Activated T-helper 2 cell treated with anti-CD3 and anti-CD28 coated beads, Interferon-gamma antibody, Interleukin-2, Interleukin-4, amounts not matched to agents 10 μg/mL and 5 μg/mL and 100 μg/mL, durations not matched to agents 14 hours and 24 hours and 36 hours (primary cell): ENCODE data around the gene MUC5B. TPM values are rescaled to one million over a fixed set of nuclear protein-coding genes. Genes with fewer than 3 reads are reported as not detected.
"Not testable (repeated sequence)": the region's sequence is repeated elsewhere in the genome, so short reads cannot be mapped to it uniquely, and the experiment has no call there.

ENCODE experiments used
- DNase-seq: peaks from one replicate; pipeline ENCODE4 v3.0.0; 2021; ENCODE audit warnings: low spot score
- H3K27ac Mint-ChIP-seq: one replicate; pipeline ENCODE4 v1.8.0; 2021; ENCODE audit warnings: mixed read lengths
- H3K27me3 Mint-ChIP-seq: one replicate; pipeline ENCODE4 v1.8.0; 2021; ENCODE audit warnings: low read depth, mixed read lengths
- H3K36me3 Mint-ChIP-seq: one replicate; pipeline ENCODE4 v1.8.0; 2021; ENCODE audit warnings: low read depth, mixed read lengths
- H3K4me1 Mint-ChIP-seq: one replicate; pipeline ENCODE4 v1.8.0; 2021; ENCODE audit warnings: low read depth, mixed read lengths
- H3K4me3 Mint-ChIP-seq: one replicate; pipeline ENCODE4 v1.8.0; 2021; ENCODE audit warnings: low read depth, mild to moderate bottlenecking, moderate library complexity, mixed read lengths
- H3K9me3 Mint-ChIP-seq: one replicate; pipeline ENCODE4 v1.8.0; 2021; ENCODE audit warnings: mixed read lengths
- intact Hi-C: fragments of 100-400 bp; cut with micrococcal nuclease; formaldehyde crosslinking; loops from one replicate; pipeline ENCODE4 v1.15.1; 2023
- total RNA-seq: library from RNA; stranded (reverse); gene quantifications from 2 replicates; pipeline ENCODE4 v1.2.3, GENCODE V29; 2022

The MUC5B gene
- total RNA-seq, 1 donor from 2014 or later, result not detected

- H3K4me3 Mint-ChIP-seq, result no peak overlapping the region
- H3K27ac Mint-ChIP-seq, result no peak overlapping the region
- H3K9me3 Mint-ChIP-seq, result peaks cover 7% of the 10 kb centered on the region
- H3K4me1 Mint-ChIP-seq, result peaks cover 2% of the 10 kb centered on the region
- H3K36me3 Mint-ChIP-seq, result peaks cover 3% of the 10 kb centered on the region
- no peak for DNase-seq
- intact Hi-C loops, result no loop called here
- H3K27me3 Mint-ChIP-seq, result no peaks in the 10 kb centered on the region
These were observed 37.2 kb downstream of the MUC5B start for GRCh38 chr11:1260023-1260501.

DNA sequence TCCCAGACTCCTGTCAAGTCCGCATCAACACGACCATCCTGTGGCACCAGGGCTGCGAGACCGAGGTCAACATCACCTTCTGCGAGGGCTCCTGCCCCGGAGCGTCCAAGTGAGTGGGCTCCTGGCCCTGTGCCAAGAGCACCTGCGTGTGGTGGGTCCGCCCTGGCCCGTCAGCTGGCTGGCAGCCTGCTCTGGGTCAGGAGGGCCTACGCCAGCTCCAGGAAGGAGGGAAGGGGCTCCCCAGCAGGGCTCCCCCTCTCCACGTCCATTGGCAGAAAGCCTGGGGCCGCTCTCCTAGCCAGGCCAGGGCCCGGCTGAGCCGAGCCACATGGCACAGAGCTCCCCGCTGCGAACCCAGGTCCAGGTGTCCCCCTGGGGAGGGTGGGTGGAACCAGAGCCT lies 37.8 kb downstream of the MUC5B start:
- no peak for DNase-seq
- H3K9me3 Mint-ChIP-seq, result peaks cover 12% of the 10 kb centered on the region
- peaks cover 2% of the 10 kb centered on the region for H3K4me1 Mint-ChIP-seq
- H3K36me3 Mint-ChIP-seq, result peaks cover 3% of the 10 kb centered on the region
- H3K27ac Mint-ChIP-seq, result no peak overlapping the region
- H3K4me3 Mint-ChIP-seq, result no peak overlapping the region
- H3K27me3 Mint-ChIP-seq, result no peaks in the 10 kb centered on the region
- intact Hi-C loops, result no loop called here

DNA sequence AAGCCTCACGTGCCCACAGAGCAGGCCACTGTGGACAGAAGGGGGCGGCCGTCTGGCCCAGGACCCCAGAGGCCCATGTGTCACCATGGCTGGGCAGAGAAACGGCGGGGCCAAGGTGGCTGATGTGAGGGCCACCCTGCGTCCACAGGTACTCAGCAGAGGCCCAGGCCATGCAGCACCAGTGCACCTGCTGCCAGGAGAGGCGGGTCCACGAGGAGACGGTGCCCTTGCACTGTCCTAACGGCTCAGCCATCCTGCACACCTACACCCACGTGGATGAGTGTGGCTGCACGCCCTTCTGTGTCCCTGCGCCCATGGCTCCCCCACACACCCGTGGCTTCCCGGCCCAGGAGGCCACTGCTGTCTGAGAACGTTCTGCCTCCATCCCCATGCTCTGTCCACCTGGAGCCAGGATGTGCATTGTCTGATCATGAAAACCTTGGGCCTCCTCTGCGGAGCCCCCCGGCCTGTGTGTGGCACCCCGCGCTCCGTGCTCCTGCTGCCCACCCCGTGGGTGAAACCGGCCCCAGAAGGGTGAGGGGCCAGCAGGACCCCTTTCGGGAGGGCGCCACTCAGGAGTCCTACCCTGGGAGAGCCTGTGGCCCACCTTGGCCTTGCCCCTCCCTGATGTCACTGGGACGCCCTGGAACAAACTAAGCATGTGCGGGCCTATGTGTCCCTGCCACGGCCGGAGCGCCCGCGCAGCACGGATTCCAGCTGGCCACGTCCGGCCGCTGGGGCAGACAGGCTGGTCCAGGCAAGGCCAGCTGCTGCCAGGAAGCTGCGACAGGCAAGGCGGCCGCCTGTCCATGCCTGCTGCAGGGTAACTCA lies 38.6 kb downstream of the MUC5B start:
- Mint-ChIP-seq H3K36me3 (peaks cover 3% of the 10 kb centered on the region), H3K4me1 (peaks cover 2% of the 10 kb centered on the region), H3K27me3 (no peaks in the 10 kb centered on the region), H3K9me3 (peaks cover 13% of the 10 kb centered on the region), H3K27ac (no peak overlapping the region), H3K4me3 (no peak overlapping the region)
- DNase-seq, result no peak
- intact Hi-C loops, result no loop called here

DNA sequence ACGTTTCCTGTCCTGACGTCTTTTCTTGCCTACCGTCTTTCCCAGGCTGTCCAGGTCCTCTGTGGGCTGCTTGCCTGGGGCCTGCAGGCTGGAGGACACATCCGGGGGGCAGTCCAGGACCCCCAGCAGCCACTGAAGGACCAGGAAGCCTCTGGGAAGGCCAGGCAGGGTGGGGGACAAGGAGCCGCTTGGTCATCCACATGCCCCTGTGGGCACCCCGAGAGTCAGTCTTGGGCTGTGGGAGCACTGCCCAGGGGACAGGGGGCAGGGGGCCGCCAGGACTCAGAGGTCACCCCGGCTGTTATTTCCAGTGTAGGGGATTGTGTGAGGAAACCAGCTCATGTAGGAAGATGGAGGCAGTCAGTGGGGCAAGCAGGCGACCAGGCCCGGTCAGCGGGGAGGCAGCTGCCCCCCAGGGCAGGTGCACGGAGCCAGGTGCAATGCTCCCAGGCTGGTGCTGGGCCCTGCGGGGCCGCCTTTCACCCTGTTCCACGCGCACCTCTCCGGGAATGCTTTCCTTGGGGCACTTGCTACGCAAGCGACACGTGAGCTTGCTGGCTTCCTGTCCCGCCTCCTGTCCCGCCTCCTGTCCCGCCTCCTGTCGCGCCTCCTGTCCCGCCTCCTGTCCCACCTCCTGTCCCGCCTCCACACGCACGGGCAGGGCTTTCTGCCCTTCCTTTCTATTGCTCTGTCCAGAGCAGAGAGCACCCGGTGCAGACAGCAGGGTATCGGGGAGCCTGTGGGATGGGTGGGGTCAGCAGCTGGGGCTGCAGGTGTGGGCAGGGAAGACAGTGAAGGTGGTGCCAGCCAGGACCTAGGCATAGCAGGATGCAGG lies 39.5 kb downstream of the MUC5B start:
- Mint-ChIP-seq H3K36me3 (peaks cover 3% of the 10 kb centered on the region), H3K9me3 (peaks cover 17% of the 10 kb centered on the region), H3K4me3 (peak overlapping the region; percentile 68), H3K4me1 (peaks cover 2% of the 10 kb centered on the region), H3K27me3 (no peaks in the 10 kb centered on the region), H3K27ac (peak overlapping the region; percentile 79)
- intact Hi-C loops, result no loop called here
- DNase-seq, result peak; percentile 76

DNA sequence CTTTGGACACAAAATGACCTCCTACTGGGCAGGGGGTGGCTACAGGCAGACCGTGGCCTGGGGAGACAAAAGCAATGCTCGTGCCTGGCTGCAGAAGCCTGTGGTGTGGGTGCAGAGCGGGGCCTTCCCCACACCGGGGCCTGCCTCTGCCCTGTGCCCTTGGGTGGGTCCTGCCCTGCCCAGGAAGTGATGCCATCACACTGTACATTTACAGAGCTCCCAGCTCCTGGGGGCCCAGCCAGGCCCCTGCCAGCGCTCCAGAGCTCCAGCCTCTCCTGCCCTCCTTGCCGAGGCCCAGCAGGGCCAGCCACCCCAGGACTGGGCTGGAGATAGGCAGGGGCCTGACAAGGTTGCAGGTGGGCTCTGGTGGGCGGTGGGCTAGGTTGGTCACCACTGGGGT lies 40.1 kb downstream of the MUC5B start:
- Mint-ChIP-seq H3K9me3 (peaks cover 17% of the 10 kb centered on the region), H3K4me3 (peak overlapping the region; percentile 68), H3K36me3 (peaks cover 3% of the 10 kb centered on the region), H3K27ac (peak overlapping the region; percentile 79), H3K27me3 (no peaks in the 10 kb centered on the region), H3K4me1 (peaks cover 2% of the 10 kb centered on the region)
- intact Hi-C loops, result no loop called here
- no peak for DNase-seq

DNA sequence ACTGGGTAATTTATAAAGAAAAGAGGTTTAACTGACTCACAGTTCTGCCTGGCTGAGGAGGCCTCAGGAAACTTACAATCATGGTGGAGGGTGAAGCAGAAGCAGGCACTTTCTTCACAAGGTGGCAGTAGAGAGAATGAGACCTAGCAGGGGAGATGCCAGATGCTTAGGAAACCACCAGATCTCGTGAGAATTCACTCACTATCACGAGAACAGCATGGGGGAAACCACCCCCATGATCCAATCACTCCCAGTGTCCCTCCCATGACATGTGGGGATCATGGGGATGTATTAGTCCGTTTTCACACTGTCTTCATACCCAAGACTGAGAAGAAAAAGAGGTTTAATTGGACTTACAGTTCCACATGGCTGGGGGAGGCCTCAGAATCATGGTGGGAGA lies 41.6 kb downstream of the MUC5B start:
- H3K27ac Mint-ChIP-seq, H3K27me3 Mint-ChIP-seq, H3K4me1 Mint-ChIP-seq, H3K4me3 Mint-ChIP-seq, DNase-seq, intact Hi-C loops, H3K36me3 Mint-ChIP-seq: not testable (repeated sequence)
- H3K9me3 Mint-ChIP-seq, result peaks cover 17% of the 10 kb centered on the region

- DNase-seq, intact Hi-C loops: not testable (repeated sequence)
These were observed 42.6 kb downstream of the MUC5B start for GRCh38 chr11:1265480-1265879.

DNA sequence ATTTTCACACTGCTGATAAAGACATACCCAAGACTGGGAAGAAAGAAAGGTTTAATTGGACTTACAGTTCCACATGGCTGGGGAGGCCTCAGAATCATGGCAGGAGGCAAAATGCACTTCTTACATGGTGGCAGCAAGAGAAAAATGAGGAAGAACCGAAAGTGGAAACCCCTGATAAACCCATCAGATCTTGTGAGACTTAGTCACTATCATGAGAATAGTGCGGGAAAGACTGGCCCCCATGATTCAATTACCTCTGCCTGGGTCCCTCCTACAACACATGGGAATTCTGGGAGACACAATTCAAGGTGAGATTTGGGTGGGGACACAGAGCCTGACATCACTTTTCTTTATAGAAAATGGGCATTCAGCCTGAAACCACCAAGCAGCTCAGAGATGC lies 44.1 kb downstream of the MUC5B start:
- DNase-seq, H3K36me3 Mint-ChIP-seq, H3K4me3 Mint-ChIP-seq, intact Hi-C loops, H3K4me1 Mint-ChIP-seq, H3K27me3 Mint-ChIP-seq, H3K27ac Mint-ChIP-seq: not testable (repeated sequence)
- H3K9me3 Mint-ChIP-seq, result peaks cover 17% of the 10 kb centered on the region

More at GRCh38 chr11:1265480-1265879, 42.6 kb downstream of the MUC5B start:
- H3K9me3 Mint-ChIP-seq, result peaks cover 17% of the 10 kb centered on the region
- H3K4me3 Mint-ChIP-seq, H3K4me1 Mint-ChIP-seq, H3K27ac Mint-ChIP-seq, H3K36me3 Mint-ChIP-seq, H3K27me3 Mint-ChIP-seq: not testable (repeated sequence)

GRCh38 chr11:1267441-1268100 lies 44.7 kb downstream of the MUC5B start:
- H3K36me3 Mint-ChIP-seq, result peaks cover 3% of the 10 kb centered on the region
- no peak for DNase-seq
- H3K9me3 Mint-ChIP-seq, result peaks cover 17% of the 10 kb centered on the region
- H3K27me3 Mint-ChIP-seq, result no peaks in the 10 kb centered on the region
- intact Hi-C loops, result no loop called here
- peaks cover 2% of the 10 kb centered on the region for H3K4me1 Mint-ChIP-seq
- H3K4me3 Mint-ChIP-seq, result no peak overlapping the region
- H3K27ac Mint-ChIP-seq, result no peak overlapping the region

DNA sequence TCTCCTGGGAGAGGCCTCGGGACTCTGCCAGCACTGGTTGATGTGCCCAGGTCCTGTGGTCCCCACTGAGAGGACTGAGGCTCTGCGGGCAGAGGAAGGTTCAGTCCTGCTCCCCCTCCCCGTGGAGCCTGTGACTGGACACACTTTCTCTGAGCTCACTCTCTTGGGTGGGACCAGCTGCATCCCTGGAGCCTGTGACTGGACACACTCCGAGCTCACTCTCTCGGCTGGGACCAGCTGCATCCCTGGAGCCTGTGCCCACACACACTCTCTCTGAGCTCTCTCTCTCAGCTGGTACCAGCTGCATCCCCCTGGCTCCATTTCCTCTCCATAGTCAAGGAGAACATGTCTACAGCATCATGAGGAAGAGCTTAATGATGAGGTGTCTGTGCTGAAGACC lies 47.1 kb downstream of the MUC5B start:
- Mint-ChIP-seq H3K4me3 (no peak overlapping the region), H3K27me3 (no peaks in the 10 kb centered on the region), H3K27ac (no peak overlapping the region), H3K4me1 (no peaks in the 10 kb centered on the region), H3K36me3 (no peaks in the 10 kb centered on the region), H3K9me3 (peaks cover 11% of the 10 kb centered on the region)
- no peak for DNase-seq
- intact Hi-C loops, result no loop called here

DNA sequence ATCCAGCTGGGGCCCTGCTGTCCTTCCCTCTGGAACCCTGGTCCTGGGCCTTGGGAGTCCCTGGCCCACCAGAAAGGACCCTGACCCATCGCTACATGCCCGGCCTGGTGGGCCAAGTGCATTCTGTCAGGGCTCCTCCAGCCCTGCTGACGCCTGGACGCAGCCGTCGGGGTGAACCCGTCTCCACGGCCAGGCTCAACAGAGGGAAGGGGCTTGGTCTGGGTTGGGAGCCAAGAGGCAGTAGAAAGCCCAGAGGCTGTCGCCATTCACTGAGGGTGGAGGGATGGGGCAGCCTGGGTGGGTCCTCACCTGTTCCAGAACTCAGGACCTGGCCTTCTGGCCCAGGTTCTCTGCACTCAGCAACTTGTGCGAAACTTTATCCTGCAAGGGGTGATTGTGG lies 47.6 kb downstream of the MUC5B start:
- H3K4me1 Mint-ChIP-seq, result no peaks in the 10 kb centered on the region
- no peak overlapping the region for H3K27ac Mint-ChIP-seq
- H3K4me3 Mint-ChIP-seq, result no peak overlapping the region
- intact Hi-C loops, result no loop called here
- no peaks in the 10 kb centered on the region for H3K36me3 Mint-ChIP-seq
- H3K9me3 Mint-ChIP-seq, result peaks cover 6% of the 10 kb centered on the region
- DNase-seq, result no peak
- H3K27me3 Mint-ChIP-seq, result no peaks in the 10 kb centered on the region

- intact Hi-C loops, result no loop called here
- Mint-ChIP-seq H3K4me3 (no peak overlapping the region), H3K27me3 (no peaks in the 10 kb centered on the region), H3K9me3 (peaks cover 5% of the 10 kb centered on the region), H3K4me1 (no peaks in the 10 kb centered on the region), H3K27ac (no peak overlapping the region), H3K36me3 (no peaks in the 10 kb centered on the region)
- no peak for DNase-seq
These were observed 48.1 kb downstream of the MUC5B start for GRCh38 chr11:1271002-1271401.
